ENCODE measurements around the gene ENGASE.

ENGASE gene

DNA sequence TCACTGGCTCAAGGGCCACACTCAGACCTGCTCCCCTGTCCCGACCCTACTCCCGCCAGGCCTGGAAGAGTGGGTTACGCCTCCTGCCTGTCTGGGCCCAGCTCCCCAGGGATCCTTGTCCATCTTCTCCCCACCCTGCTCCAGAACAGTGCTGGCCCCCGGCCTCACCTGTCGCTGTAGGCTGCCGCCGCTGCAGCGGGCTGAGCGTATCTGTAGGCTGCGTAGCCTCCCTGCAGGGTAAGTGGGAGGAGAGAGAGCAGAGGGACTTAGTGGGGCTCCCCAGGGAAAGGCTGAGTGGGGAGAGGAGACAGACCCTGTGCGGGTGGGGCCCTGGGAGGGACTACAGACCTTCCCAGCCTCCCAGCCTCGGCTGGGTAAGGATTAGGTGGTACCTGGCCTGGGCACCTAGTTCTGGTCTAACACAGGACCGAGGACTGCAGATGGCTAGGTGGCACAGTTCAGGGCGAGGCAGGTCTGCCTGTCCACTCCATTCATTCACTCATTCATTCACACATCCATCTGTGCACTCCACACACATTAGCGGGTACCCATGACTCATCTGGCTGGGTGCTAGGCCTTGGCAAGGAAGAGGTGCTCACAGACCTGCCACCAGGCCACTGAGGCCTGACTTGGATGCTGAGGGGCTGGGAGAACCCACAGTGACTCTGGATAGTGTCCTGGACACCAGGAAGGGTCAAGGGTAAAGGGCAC, 20.9 kb downstream of the ENGASE start:
- DNase-seq = no peak

- no peak for DNase-seq
Observed at GRCh38 chr17:79096477-79096876, 21.9 kb downstream of the ENGASE start.

- no peak for DNase-seq
Observed at GRCh38 chr17:79097226-79098055, 22.8 kb downstream of the ENGASE start.

GRCh38 chr17:79098282-79098867, 23.8 kb downstream of the ENGASE start:
- DNase-seq = no peak

DNA sequence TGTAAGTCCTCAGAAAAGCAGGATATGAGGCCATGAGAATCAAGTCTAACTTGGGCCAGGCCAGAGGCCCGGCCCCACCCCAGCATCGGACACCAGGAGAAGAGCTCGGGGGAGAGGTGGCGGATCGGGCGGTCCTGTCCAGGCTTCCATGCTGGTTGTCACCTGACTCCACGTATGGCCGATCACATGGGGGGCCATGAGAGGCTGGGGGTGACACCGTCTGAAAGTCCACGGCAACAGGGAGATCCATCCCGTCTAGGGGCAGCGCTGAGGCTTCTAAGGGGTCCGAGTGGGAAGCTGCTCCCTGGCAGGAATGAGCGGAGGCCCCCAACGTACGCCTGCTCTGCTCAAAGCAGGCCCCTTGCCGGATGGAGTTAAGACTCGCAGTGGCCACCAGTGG, 25.8 kb downstream of the ENGASE start:
- DNase-seq = no peak

DNA sequence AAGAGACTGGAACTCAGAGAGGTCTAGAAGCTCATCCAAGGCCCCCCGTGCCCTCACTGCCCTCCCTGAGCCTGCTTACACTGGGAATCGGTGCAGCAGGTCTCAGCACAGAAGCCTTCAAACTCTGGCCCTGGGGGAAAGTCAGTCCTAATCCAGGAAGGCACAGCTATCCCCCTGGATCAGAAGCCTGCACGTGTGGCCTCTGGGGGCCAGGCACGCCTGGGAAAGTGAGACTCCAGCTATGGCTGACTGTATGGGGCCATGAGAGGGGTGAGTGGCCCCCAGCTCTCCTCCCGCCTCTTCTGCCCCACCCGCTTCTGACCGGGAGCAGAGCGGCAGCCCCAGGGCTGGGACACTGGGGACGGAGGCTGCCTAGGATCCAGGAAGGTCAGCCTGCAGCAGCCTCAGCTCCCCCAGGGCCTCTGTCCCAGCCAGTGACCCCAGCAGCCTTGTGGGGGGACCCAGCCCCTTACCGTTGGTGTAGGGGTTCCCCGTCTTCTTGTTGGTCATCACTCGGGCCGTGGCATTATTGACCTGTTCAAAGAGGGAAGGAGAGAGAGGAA, 26.6 kb downstream of the ENGASE start:
- DNase-seq = no peak

- no peak for DNase-seq
Observed at GRCh38 chr17:79102214-79102613, 27.6 kb downstream of the ENGASE start.

GRCh38 chr17:79104898-79105600, 30.4 kb downstream of the ENGASE start:
- no peak for DNase-seq

- DNase-seq = no peak
Observed at GRCh38 chr17:79105937-79106336, 31.3 kb downstream of the ENGASE start.

GRCh38 chr17:79106958-79107357, 32.3 kb downstream of the ENGASE start:
- no peak for DNase-seq

DNA sequence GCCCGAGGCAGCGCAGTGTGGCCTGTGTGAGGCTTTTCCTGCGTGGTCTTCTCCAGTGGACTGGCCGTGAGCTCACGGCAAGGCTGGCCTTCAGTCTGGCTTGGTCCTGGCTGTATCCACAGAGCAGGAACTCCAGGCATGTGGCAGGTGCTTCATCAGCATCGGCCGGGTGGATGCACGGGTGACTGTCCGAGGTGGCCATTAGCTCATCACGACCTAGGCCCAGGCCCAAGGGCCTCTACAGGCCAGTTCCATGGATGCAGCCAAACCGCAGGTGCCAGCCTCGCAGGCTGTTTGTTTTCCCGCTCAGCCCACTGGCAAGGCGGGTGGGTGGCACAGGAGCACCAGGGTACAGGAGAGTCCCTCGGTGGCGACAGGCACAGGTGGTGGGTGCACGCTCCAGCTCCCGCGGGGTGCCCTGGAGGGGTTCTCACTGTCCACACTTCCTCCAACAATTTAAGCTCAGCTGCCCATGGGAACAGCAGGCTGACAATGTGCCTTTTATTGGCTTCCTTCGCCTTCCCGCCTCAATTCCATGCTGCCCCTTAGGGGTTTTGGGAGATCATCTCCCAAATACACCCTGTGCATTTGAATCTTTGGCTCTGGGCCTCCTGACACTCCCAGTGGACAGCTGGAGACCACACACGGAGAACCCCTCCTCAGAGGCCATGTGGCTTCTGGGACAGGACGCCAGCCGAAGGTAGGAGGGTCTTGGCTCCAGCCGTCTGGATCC, 33.0 kb downstream of the ENGASE start:
- DNase-seq = no peak

GRCh38 chr17:79108232-79108850, 33.7 kb downstream of the ENGASE start:
- DNase-seq = no peak

GRCh38 chr17:79108870-79109269, 34.2 kb downstream of the ENGASE start:
- DNase-seq = no peak

DNA sequence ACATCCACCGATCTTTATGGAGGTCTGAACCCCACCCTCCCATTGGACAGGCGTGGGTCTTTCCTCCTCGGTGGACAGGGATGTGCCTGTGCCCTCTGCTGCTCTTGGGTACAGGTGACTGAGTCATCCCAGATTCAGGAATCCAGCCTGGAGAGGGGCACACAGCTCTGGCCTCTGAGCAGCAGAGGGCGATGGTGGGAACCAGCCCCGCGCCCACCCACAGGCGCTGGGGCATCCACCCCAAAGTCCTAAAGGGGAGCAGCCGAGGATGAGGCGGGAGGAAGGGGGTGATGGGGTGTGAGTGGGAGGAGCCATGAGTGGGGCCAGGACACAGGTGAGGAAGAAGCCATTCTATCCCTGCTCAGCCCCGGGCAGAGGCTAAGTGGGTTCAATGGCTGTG, 35.0 kb downstream of the ENGASE start:
- DNase-seq = no peak

DNA sequence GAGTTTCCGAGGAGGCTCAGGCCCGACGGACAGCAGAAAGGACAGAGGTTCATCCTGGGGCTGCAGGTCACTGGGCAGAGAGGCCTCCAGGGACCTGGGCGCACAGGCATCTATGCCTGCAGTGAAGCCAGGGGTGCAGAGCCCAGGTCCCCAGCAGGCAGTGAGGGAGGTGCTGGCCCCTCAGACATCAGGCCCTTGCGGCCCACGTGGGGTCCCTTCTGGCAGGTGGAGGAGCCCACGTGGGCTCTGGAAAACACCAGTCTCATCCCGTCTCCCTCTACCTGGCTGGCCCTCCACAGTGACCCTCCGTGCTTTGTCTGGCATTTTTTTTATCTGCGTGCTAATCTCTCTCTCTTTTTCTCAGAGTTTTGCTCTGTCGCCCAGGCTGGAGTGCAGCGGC, 36.5 kb downstream of the ENGASE start:
- DNase-seq = no peak

DNA sequence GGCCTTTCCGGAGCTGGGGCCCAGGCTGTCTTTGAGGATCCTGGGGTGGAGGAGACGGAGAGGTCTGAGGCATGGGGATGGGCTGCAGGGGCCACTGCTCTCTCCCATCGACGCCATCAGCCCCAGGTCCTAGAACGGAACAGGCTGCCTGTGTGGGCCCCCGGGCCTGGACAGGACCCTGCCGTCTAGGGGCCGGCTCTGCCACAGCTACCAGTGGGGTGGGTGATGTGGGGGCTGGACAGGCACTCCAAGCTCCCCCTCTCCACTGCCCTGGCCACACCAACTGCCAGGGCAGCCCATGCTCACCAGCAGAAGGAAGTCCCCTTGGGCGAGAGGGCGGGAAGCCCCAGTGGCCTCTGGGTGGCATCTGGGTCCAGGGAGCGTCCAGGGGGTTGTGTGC, 37.8 kb downstream of the ENGASE start:
- DNase-seq = no peak

DNA sequence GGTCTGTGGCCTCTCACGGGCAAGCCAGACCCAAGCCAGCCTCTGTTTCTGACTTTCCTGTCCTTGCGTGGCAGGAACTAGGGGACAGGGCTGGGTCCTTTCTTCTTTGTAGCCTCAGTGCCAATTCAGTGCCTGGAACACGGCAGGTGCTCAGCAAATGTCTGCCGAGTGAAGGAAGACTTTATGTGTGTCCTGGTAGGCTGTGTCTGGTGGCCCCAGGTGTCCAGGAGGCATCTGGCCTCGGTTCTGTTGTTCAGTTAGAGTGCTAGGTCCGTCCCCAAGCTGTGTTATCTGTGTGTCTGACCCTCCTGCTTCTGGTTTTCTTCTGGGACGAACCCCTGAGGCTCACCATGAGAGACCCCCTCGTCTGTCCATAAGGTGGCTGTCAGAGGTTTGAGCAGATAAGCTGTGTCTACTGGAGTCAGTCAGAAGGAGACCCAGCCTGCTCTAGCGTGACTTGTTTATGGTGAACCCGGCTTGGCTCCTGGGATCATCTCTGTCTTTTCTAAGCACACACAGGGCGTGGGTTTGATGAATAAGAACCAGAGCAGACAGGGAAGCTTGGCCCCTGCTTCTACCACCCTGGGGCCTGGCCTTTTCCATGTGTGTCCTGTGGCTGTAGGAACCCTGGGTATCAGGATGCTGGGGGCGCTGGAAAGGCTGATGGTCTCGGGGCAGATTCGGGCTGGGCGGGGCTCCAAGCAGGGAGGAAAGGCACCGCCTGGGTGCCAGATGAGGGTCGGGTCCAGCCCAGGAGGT, 39.3 kb downstream of the ENGASE start:
- no peak for DNase-seq

DNA sequence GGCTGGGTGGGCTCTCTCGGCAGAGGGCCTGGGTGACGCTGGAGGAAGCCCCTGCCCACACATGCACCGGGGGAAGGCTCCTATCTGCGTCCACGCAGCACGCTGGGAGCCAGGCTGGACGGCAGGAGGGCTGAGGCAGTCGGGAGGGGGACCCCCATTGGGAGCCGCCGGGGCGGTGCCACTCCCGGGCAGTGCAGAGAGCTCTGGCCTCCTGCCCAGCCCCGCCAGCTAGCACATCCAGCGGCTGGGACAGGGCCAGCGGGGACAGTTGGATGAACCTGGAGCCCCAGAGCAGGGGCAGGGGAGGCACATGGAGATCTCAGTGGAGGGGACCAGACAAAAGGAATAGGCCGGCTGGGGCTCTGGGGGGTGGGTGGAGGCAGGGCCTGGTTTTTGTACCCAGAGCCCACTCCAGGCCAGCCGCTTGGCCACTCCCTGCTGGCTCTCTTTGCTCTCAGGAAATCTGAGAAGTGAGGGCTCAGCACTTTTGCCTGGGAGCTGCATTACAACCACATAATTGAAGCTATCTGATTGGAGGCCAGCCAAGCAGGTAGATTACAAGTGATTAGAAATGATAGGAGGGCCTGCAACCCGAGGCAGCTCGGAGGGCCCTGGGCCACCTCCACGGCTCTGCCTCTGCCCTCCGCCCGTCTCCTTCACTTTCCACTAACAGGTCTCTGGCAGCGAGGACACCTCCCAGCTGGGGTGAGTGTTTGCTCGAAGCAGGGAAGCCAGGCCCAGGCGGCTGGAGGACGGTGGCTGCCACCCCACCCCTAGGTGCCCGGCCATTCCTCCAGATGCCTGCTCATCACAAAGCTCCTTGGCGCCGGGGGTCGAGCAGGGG, 40.1 kb downstream of the ENGASE start:
- no peak for DNase-seq

DNA sequence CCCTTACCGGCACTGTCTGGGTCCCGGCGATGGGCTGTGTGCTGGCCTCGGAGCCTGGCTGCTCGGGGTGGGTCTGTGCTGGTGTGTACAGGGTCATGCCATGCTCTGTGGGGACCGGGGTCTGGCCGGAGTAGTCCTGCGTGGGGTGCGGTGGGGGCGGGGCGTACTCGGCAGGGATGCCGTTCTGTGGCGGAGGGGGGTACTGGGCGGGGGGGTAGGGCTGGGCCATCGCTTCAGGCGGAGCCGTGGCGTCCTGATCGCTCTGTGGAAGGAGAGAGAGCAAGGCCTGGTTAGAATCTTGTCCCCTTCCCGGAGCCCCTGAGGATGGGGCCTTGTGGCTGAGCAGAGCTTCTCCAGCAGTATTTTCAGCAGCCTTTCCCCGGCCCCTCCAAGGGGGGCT, 40.9 kb downstream of the ENGASE start:
- DNase-seq = no peak
